ENCODE measurements around the gene SSBP2.

The SSBP2 gene

DNA sequence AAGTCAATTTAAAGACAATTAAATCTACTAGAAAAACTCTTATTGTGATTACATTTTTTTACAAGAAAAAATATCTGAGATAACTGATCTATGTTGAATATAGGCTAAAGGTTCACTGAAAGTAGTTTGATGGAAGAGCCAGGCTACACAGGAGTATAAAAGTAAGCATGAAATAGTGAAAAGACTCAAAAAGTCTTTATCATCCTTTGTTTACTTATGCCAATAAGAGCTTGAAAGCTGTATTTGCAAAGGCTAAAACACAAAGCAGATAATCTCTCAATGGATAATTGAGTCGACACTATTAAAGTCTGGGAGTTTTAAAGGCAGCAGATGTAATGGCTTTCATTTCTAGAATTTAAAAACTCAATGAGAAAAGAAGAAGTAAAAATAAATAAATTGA lies 42.0 kb downstream of the SSBP2 start:
- H3K27ac ChIP-seq (ENCODE audit: low read depth, low read length), result no peak overlapping the region
- no peak overlapping the region for H3K4me2 ChIP-seq (ENCODE audit: low read depth, low read length, poor library complexity, severe bottlenecking)
- no peak overlapping the region for H3K9ac ChIP-seq (ENCODE audit: low read length)
- TF ChIP-seq EZH2phosphoT487 (conservative IDR thresholded peaks at IDR 0.05; ENCODE audit: low read length), result no peak
- TF ChIP-seq, protein P1, sequence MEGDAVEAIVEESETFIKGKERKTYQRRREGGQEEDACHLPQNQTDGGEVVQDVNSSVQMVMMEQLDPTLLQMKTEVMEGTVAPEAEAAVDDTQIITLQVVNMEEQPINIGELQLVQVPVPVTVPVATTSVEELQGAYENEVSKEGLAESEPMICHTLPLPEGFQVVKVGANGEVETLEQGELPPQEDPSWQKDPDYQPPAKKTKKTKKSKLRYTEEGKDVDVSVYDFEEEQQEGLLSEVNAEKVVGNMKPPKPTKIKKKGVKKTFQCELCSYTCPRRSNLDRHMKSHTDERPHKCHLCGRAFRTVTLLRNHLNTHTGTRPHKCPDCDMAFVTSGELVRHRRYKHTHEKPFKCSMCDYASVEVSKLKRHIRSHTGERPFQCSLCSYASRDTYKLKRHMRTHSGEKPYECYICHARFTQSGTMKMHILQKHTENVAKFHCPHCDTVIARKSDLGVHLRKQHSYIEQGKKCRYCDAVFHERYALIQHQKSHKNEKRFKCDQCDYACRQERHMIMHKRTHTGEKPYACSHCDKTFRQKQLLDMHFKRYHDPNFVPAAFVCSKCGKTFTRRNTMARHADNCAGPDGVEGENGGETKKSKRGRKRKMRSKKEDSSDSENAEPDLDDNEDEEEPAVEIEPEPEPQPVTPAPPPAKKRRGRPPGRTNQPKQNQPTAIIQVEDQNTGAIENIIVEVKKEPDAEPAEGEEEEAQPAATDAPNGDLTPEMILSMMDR (IDR thresholded peaks at IDR 0.05; ENCODE audit: insufficient read depth, low read length, poor library complexity, severe bottlenecking), result no peak
- H3K27me3 ChIP-seq (ENCODE audit: low read length), result no peaks in the 10 kb centered on the region
- H3F3A ChIP-seq (ENCODE audit: insufficient read depth), result peaks cover 4% of the 10 kb centered on the region; the same call in 1 of the 2 replicates
- no peaks in the 10 kb centered on the region for H3K9me2 ChIP-seq (replicated peaks; ENCODE audit: insufficient read depth, low read length)
- peaks cover 23% of the 10 kb centered on the region for H4K20me1 ChIP-seq (ENCODE audit: low read depth, low read length)
- H3K9me3 ChIP-seq (ENCODE audit: insufficient read depth, low read length), result no peaks in the 10 kb centered on the region
- H3K79me2 ChIP-seq (ENCODE audit: insufficient read depth, low read length), result peaks cover 98% of the 10 kb centered on the region
- peaks cover 9% of the 10 kb centered on the region for H3K36me3 ChIP-seq (ENCODE audit: low read length)
- no peak overlapping the region for H2AFZ ChIP-seq (ENCODE audit: low read depth, low read length, severe bottlenecking)
- H3K4me3 ChIP-seq (ENCODE audit: insufficient read depth, low read length, poor library complexity, severe bottlenecking), result no peak overlapping the region

DNA sequence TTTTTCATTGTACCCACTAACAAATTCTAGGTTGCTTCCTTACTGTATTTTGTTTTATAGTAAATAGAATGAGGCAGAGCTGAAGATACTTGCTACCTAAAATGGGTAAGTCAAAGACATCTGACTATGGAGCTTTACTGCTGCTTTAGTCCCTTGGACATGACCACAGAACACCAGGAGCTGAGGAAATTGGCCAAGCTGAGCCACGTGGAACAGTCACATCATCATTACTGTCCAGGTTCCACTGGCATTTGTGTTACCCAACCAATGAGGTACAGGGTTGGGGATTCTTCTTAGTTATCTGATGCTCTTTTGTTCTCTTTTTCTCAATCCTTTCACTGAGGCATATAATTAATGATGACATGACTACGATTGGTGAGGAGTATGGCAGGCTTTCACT lies 47.1 kb downstream of the SSBP2 start:
- TF ChIP-seq, protein P1 (IDR thresholded peaks at IDR 0.05; ENCODE audit: insufficient read depth, low read length, poor library complexity, severe bottlenecking), result no peak
- no peak for TF ChIP-seq EZH2phosphoT487 (conservative IDR thresholded peaks at IDR 0.05; ENCODE audit: low read length)
- Histone ChIP-seq H3K9me2 (replicated peaks; ENCODE audit: insufficient read depth, low read length) (no peaks in the 10 kb centered on the region), H3K27me3 (ENCODE audit: low read length) (no peaks in the 10 kb centered on the region), H3K79me2 (ENCODE audit: insufficient read depth, low read length) (peaks cover 95% of the 10 kb centered on the region), H3K9ac (ENCODE audit: low read length) (no peak overlapping the region), H4K20me1 (ENCODE audit: low read depth, low read length) (no peaks in the 10 kb centered on the region; the same call in none of the 2 replicates), H3K9me3 (ENCODE audit: insufficient read depth, low read length) (no peaks in the 10 kb centered on the region), H3K4me2 (ENCODE audit: low read depth, low read length, poor library complexity, severe bottlenecking) (no peak overlapping the region), H3F3A (ENCODE audit: insufficient read depth) (peaks cover 4% of the 10 kb centered on the region; the same call in 1 of the 2 replicates), H3K36me3 (ENCODE audit: low read length) (peaks cover 9% of the 10 kb centered on the region), H2AFZ (ENCODE audit: low read depth, low read length, severe bottlenecking) (no peak overlapping the region), H3K4me3 (ENCODE audit: insufficient read depth, low read length, poor library complexity, severe bottlenecking) (no peak overlapping the region), H3K27ac (ENCODE audit: low read depth, low read length) (no peak overlapping the region)

DNA sequence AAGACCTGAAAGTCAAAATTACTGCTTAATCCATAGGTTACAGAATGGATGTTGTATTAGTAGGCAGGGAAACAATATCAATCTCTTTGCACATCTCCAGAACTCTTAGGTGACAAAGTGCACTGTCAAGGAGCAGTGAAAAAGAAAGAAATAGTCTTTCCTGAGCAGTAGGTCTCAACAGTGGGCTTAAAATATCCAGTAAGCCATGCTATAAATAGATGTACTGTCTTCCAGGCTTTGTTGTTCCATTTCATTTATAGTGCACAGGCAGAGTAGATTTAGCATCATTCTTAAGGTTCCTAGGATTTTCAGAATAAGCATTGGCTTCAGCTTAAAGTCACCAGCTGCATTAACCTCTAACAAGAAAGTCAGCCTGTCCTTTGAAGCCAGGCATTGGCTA lies 50.7 kb downstream of the SSBP2 start:
- Histone ChIP-seq H3F3A (ENCODE audit: insufficient read depth) (0 out of 2 replicates have a peak, but pooled peaks cover 2% of the 10 kb centered on the region), H3K4me2 (ENCODE audit: low read depth, low read length, poor library complexity, severe bottlenecking) (no peak overlapping the region), H2AFZ (ENCODE audit: low read depth, low read length, severe bottlenecking) (no peak overlapping the region), H3K9ac (ENCODE audit: low read length) (no peak overlapping the region), H3K79me2 (ENCODE audit: insufficient read depth, low read length) (peaks cover 94% of the 10 kb centered on the region), H3K27me3 (ENCODE audit: low read length) (no peaks in the 10 kb centered on the region), H4K20me1 (ENCODE audit: low read depth, low read length) (peaks cover 7% of the 10 kb centered on the region; the same call in 1 of the 2 replicates), H3K4me3 (ENCODE audit: insufficient read depth, low read length, poor library complexity, severe bottlenecking) (no peak overlapping the region), H3K9me2 (replicated peaks; ENCODE audit: insufficient read depth, low read length) (no peaks in the 10 kb centered on the region), H3K27ac (ENCODE audit: low read depth, low read length) (no peak overlapping the region), H3K36me3 (ENCODE audit: low read length) (no peaks in the 10 kb centered on the region), H3K9me3 (ENCODE audit: insufficient read depth, low read length) (no peaks in the 10 kb centered on the region)
- no peak for TF ChIP-seq EZH2phosphoT487 (conservative IDR thresholded peaks at IDR 0.05; ENCODE audit: low read length)
- TF ChIP-seq, protein P1 (IDR thresholded peaks at IDR 0.05; ENCODE audit: insufficient read depth, low read length, poor library complexity, severe bottlenecking), result no peak

Data from SU-DHL-6 (cell line).